Esophagus (tissue), 2 donors: Measurements from ENCODE around the gene ZNF862. TPM values are rescaled to one million over a fixed set of nuclear protein-coding genes. Genes with fewer than 3 reads are reported as not detected.

ENCODE experiments used
- H3K27ac ChIP-seq, 2 donors: one replicate each; pipeline ENCODE4 v1.5.1; 2013; ENCODE audit warnings: low read depth in 2 of 2, mild to moderate bottlenecking in 2 of 2, inconsistent platforms in 1 of 2, low read length in 1 of 2, moderate library complexity in 1 of 2
- H3K27me3 ChIP-seq, 2 donors: one replicate each; pipeline ENCODE4 v1.6.1; 2013; ENCODE audit warnings: low read length in 2 of 2, control low read depth in 1 of 2, mild to moderate bottlenecking in 1 of 2; ENCODE audit not compliant: insufficient read depth in 2 of 2, control insufficient read depth in 1 of 2
- H3K36me3 ChIP-seq, 2 donors: one replicate each; pipeline ENCODE4 v1.6.1; 2013; ENCODE audit warnings: low read length in 1 of 2; ENCODE audit not compliant: control insufficient read depth in 2 of 2, insufficient read depth in 2 of 2
- H3K4me1 ChIP-seq, 2 donors: one replicate each; pipeline ENCODE4 v1.6.1; 2013; ENCODE audit warnings: low read length in 1 of 2; ENCODE audit not compliant: control insufficient read depth in 2 of 2, insufficient read depth in 2 of 2
- H3K4me3 ChIP-seq, 2 donors: one replicate each; pipeline ENCODE4 v1.5.1; 2013; ENCODE audit warnings: low read length in 2 of 2, mild to moderate bottlenecking in 2 of 2, low read depth in 1 of 2, moderate library complexity in 1 of 2
- H3K9me3 ChIP-seq, 2 donors: one replicate each; pipeline ENCODE4 v1.6.1; 2013; ENCODE audit warnings: mild to moderate bottlenecking in 2 of 2, low read depth in 1 of 2, low read length in 1 of 2, moderate library complexity in 1 of 2; ENCODE audit not compliant: control insufficient read depth in 2 of 2, insufficient read depth in 1 of 2
- WGBS, 2 donors: extraction: QIAGEN DNeasy Blood & Tissue Kit; methylation state at CpG; one replicate each; pipeline ENCODE4 v1.1.7; 2013; 5-methylcytosine and 5-hydroxymethylcytosine counted together
- polyA plus RNA-seq, 2 donors: library from polyadenylated mRNA; stranded (reverse); fragments of 200-250 nt; gene quantifications; one replicate each; pipeline ENCODE4 v1.2.3, GENCODE V29; 2013
- donor health status: healthy with polysubstance abuse.
- donor health status: Bipolar disorder and iron deficiency.

Gene ZNF862
- polyA plus RNA-seq, 2 donors, result 3.9 to 8.4 TPM

DNA sequence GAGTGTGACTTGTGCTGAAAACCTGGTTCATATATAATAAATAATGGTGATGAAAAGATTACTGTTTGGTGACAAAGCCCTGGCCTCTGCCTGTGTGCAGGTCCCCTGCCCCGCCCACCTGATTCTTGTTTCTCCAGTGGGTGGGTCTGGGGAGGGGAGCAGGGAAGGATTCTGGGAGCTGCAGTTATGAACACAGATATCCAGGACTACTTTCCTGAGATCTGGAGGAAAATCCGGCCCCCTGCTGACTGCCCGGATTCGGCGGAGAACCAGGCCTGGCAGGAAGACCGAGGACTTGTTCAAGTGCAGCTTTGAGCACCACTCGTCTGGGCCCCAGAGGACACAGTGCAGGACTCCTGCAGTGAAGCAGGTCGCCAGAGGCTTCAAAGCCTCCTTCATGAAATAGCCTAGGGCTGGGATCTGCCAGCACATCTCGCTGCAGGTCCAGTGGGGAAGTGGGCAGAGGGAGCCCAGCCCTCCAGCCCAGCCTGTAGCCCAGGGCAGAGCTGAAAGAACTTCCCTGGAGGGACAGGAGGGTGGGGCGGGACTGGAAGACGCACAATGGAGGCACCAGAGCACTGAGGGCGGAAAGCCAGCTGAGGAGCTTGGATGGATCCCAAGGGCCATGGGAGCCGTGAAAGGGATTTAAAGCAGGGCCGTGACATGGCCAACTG, 42.6 kb downstream of the ZNF862 start:
- Histone ChIP-seq H3K36me3 (no peaks in the 10 kb centered on the region), H3K4me3 (no peak overlapping the region), H3K27me3 (no peaks in the 10 kb centered on the region), H3K4me1 (peaks cover 0 to 6% of the 10 kb centered on the region in 2 donors), H3K9me3 (no peaks in the 10 kb centered on the region), H3K27ac (no peak overlapping the region)
- WGBS, 2 donors, result 49 to 69% methylated on average over 14 of the region's 14 CpGs

DNA sequence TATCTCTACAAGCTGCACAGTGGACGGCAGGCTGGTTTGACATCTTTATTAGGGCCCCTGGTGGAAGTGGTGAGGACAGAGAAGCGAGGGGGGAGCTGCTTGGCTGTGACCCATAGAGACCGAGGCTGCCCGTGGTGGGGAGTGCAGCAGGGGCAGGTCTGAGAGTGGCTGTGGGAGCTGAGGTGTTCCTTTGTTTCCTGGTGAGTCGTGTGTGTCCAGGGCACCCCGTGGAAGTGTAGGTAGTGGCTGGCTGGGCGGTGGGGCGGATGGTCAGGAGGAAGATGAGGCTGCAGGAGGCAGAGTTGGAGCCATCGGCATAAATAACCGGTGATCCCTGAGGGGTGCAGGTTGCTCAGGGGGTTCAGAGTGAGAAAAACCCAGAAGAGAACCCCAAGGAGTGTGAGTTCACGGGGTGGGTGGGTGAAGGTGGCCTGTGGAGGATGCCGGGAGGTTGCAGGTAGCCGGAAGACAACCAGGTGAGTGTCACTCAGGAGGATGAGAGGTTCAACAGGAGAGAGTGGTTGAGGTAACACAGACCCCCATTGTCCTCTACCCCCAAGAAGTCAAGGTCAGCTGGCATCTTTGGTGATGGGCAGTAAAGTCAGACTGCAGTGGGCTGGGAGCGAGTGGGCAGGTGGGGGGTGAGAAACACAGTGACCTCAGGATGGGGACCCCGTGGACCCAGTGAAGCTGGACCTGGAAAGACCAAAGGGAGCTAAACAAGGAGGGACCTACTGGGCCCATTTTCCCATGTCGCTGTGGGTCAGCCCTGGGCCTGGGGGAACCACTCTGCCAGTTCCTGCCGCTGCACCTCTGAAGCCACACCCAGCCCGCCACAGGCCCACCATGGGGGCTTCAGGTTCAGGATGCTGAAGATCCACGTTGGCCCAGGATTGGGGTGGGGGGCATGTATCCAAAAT, 43.4 kb downstream of the ZNF862 start:
- no peak overlapping the region for H3K27ac ChIP-seq
- no peaks in the 10 kb centered on the region for H3K36me3 ChIP-seq
- 78 to 81% methylated on average over 18 to 19 of the region's 19 CpGs for WGBS, 2 donors
- no peaks in the 10 kb centered on the region for H3K9me3 ChIP-seq
- no peaks in the 10 kb centered on the region for H3K27me3 ChIP-seq
- peaks cover 0 to 6% of the 10 kb centered on the region in 2 donors for H3K4me1 ChIP-seq
- no peak overlapping the region for H3K4me3 ChIP-seq

DNA sequence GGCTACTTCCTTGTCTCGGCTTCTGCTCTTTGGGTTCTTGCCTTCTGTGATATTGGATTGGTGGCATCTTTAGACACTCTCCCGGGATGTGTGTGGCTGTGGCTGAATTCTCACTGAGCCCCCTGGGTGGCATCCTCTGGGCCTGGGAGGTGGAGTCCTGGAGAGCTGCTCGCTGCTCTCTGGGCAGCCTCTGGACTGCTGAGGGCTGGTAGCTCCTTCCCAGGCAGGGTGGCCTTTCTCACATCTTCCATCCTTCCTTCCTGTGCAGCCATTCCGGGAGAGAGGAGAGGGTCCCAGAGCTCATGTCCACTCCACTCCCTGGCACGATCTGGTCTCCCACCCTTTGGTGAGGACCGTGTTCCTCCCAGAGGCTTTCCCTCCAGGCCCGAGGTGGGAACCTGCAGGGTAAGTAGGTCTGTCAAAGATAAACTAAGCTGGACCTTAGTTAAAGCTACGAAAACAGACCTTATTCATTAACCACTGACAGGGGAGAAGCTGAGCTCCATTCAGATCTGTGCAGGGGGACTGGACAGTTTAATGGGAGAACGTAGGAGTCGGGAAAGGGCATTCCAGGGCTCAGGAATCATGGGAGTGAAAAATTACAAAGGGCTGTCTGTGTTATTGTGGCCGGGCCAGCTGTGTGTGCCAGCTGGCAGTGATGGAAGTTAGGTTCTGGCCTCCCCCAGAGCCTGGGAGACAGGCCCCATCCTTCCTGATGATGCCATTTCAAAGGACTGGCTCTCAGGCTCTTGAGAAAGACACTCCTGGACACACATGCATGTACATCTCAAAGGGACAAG, 44.3 kb downstream of the ZNF862 start:
- H3K4me1 ChIP-seq, result peaks cover 0 to 6% of the 10 kb centered on the region in 2 donors
- H3K36me3 ChIP-seq, result no peaks in the 10 kb centered on the region
- no peaks in the 10 kb centered on the region for H3K27me3 ChIP-seq
- WGBS, 2 donors, result 71 to 78% methylated on average over 11 of the region's 11 CpGs
- H3K4me3 ChIP-seq, result no peak overlapping the region
- H3K27ac ChIP-seq, result no peak overlapping the region
- H3K9me3 ChIP-seq, result no peaks in the 10 kb centered on the region

DNA sequence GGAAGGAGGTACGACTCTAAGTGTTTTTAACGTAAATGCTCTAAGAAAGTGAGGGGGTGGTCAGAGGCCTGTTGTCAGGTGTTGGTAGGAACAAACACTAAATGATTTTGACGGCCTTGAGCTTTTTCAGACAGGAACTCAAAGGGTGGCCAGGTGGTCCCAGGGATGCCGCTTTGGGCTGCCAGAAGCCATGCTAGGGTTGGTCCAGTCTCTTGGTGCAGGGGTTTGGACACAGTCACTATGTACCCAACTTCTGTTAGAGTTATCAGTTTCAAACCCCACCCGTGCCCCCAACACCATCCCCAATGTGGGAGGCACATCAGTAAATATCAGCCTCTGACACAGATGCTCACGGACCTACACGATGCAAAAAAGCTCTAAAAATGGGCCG, 44.9 kb downstream of the ZNF862 start:
- H3K36me3 ChIP-seq, result no peaks in the 10 kb centered on the region
- H3K27ac ChIP-seq, result no peak overlapping the region
- H3K27me3 ChIP-seq, result no peaks in the 10 kb centered on the region
- H3K4me3 ChIP-seq, result no peak overlapping the region
- H3K9me3 ChIP-seq, result no peaks in the 10 kb centered on the region
- 59 to 65% methylated on average over 8 of the region's 8 CpGs for WGBS, 2 donors
- peaks cover 0 to 6% of the 10 kb centered on the region in 2 donors for H3K4me1 ChIP-seq

DNA sequence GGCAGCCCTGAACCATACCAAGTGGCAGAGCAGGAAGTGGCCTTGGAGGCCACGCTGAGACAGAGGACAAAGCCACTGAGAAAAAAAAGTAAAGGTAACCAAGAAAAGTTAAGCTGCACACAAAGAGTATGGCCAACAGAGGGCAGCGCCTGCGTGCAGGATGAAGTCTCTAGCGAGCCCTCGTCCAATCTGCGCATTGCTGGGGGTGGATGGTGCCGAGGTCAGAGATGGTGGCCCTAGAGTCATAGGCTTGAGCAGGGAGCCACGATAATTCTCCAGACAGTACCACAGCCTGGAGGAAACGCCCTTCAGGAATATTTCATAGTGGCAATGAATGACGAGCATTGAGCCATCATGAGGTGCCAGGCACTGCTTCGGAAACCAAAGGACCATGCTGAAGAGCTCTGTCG, 45.3 kb downstream of the ZNF862 start:
- Histone ChIP-seq H3K27ac (no peak overlapping the region), H3K9me3 (no peaks in the 10 kb centered on the region), H3K4me3 (no peak overlapping the region), H3K27me3 (no peaks in the 10 kb centered on the region), H3K36me3 (no peaks in the 10 kb centered on the region), H3K4me1 (peaks cover 0 to 6% of the 10 kb centered on the region in 2 donors)
- 24 to 29% methylated on average over 12 of the region's 12 CpGs for WGBS, 2 donors

DNA sequence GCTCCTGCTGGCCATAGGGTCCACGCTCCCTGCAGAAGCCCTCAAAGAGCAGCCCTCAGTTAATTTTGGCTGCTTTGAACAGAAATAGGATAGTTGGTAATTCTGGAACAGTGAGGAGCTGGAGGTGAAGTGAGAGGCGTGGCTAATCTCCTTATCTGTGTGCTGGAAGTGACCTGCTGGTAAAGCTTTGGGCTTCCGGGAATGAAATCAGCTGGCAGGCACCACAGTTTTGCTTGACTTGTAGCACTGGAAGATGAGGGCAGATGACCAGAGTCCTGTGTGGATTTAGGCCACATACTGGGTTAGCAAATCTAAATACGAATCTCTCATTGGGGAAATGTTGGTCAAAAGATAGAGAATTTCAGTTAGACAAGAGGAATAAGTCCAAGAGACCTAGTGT, 45.8 kb downstream of the ZNF862 start:
- Histone ChIP-seq H3K4me3 (no peak overlapping the region), H3K9me3 (no peaks in the 10 kb centered on the region), H3K4me1 (peaks cover 0 to 6% of the 10 kb centered on the region in 2 donors), H3K36me3 (no peaks in the 10 kb centered on the region), H3K27ac (no peak overlapping the region), H3K27me3 (no peaks in the 10 kb centered on the region)
- WGBS, 2 donors, result 72 to 77% methylated on average over 4 of the region's 4 CpGs

DNA sequence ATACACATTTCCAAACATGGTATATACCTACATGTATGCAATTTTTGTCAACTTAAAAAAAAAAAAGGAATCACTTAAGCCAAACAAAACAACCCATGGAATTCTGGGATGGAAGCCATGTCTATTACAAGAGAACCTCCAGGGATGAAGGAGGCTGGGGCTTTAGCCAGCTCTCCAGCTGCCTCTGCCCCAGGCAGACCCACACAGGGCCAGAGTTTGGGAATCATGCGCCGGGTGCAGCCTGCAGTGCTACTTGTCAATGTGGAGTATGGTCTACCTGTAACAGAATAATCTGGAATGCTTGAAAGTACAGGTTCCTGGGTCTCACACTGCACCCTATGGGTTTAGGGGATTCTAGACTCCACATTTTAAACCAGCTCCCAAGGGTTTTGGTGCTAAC, 46.4 kb downstream of the ZNF862 start:
- WGBS, 2 donors, result 58 to 62% methylated on average over 2 of the region's 2 CpGs
- H3K27me3 ChIP-seq, result no peaks in the 10 kb centered on the region
- H3K4me3 ChIP-seq, result no peak overlapping the region
- H3K36me3 ChIP-seq, result no peaks in the 10 kb centered on the region
- H3K9me3 ChIP-seq, result no peaks in the 10 kb centered on the region
- no peak overlapping the region for H3K27ac ChIP-seq
- peaks cover 0 to 6% of the 10 kb centered on the region in 2 donors for H3K4me1 ChIP-seq

DNA sequence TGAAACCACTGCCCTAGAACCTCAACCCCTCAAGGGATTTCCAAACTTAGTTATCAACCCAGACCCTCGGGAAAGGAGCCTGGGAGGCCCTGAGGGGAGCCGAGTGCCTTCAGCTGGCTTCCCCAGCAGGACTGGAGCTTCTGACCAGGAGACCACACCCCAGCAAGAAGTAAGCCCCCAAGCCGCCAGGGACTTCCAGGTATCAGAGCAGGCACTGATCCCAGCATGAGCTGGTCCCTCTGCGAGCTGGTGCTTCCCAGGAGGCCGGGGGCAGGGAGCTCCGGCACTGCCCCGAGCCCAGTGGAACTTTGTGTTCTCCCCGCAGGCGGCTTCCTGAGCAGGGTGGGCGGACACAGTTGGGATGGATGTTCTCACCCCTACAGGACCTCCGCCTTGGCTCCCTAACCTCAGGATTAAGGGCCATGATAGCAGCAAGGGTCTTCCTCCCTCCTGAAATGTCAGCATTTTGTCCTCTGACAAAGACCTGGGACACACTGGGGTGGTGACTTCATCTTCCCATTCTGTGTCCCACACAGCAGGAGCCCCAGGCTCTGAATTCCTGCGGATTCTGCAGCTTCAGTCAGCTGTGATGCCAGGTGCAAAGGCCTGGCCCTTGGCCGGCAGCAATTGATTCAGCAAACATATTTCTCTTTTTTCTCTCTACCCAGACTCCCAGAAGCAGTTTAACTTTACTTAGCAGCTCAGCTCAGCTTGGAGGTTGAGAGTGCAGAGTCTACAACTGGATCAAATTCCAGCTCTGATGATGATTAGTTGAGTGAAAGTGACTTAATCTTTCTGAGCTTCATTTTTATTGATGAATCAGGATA, 47.2 kb downstream of the ZNF862 start:
- Histone ChIP-seq H3K27ac (no peak overlapping the region), H3K9me3 (no peaks in the 10 kb centered on the region), H3K27me3 (no peaks in the 10 kb centered on the region), H3K4me1 (peaks cover 0 to 6% of the 10 kb centered on the region in 2 donors), H3K4me3 (no peak overlapping the region), H3K36me3 (no peaks in the 10 kb centered on the region)
- WGBS, 2 donors, result 78 to 80% methylated on average over 13 of the region's 13 CpGs

DNA sequence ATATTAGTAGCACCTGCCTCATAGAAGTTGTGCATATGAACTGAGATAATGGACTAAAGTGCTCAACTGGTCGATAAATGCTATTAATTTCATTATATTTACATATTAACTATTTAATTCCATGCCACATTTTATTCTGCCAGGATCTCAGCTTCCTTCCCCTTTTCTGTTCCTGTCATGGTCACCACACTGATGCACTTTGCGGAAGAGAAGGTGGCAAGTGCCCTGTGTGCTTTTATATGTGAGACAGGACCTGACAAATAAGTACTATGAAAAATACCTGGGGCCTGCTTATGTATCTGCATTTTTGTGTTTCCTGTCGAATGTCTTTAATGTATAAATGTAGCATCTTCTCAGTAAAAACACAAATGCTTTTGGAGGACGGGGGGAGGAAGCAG, 47.8 kb downstream of the ZNF862 start:
- 68 to 69% methylated on average over 4 of the region's 4 CpGs for WGBS, 2 donors
- Histone ChIP-seq H3K9me3 (no peaks in the 10 kb centered on the region), H3K36me3 (no peaks in the 10 kb centered on the region), H3K4me1 (peaks cover 0 to 3% of the 10 kb centered on the region in 2 donors), H3K27me3 (no peaks in the 10 kb centered on the region), H3K27ac (no peak overlapping the region), H3K4me3 (no peak overlapping the region)
